Prostate gland (tissue), 2 donors: Measurements from ENCODE around the gene SLC27A6.

Source experiments
- CTCF ChIP-seq, 4 experiments: fragments of 200-600 bp in 2 of 4; fragments of 450-650 bp in 2 of 4; sonication (generic) in 2 of 4; IDR thresholded peaks; 1 replicate in 3 of 4; 2 replicates in 1 of 4; pipeline ENCODE4 v1.5.1; 2016 to 2019; ENCODE audit warnings: antibody characterized with exemption in 4 of 4, mild to moderate bottlenecking in 2 of 4, moderate library complexity in 2 of 4
- POLR2A ChIP-seq: fragments of 450-650 bp; IDR thresholded peaks from one replicate; pipeline ENCODE4 v1.6.1; 2016; ENCODE audit warnings: antibody characterized with exemption, mild to moderate bottlenecking
- POLR2AphosphoS5 ChIP-seq: sonication (generic); formaldehyde crosslinking; IDR thresholded peaks from one replicate; pipeline ENCODE4 v1.6.1; 2017; ENCODE audit warnings: antibody characterized with exemption

- TF ChIP-seq CTCF (IDR thresholded peaks at IDR 0.05) (no peak), POLR2AphosphoS5 (no peak), POLR2A (no peak)
Measured at GRCh38 chr5:129080766-129081165, 115.5 kb downstream of the SLC27A6 start.
